ENCODE measurements around the gene TMEM131.
"Not testable (repeated sequence)": the region's sequence is repeated elsewhere in the genome, so short reads cannot be mapped to it uniquely, and the experiment has no call there.

Gene TMEM131

DNA sequence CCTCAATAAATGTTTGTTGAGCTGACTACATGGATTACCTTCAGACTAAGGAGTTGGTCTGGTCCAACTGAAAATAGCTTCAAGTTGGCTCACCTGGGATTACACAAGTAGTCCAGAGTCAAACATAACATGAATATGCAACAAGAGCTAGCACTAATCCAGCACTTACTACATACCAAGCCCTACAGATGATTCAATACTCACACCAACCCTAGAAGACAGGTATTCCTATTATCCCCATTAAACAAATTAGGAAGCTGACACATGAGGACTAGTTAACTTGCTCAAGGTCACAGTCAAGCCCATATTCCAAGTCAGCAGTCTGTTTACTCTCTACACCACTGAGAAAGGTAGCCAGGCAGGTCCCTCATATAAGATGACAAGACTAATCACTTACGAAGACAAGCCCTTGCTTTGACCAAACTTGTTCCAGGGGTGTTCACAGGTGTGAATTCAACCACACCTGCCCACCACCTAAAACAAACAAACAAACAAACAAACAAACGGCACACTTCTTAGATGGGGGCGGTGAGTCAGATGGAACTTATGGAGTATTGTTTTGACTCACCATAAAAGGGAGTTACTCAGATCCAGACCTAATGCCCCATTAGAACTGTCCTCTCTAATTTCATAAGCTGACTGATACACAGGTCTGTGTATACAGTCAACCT lies 29.1 kb downstream of the TMEM131 start:
- DNase-seq (ENCODE audit: insufficient read length, low spot score) (no peak), FAIRE-seq (no peak)
- TF ChIP-seq, protein P1, sequence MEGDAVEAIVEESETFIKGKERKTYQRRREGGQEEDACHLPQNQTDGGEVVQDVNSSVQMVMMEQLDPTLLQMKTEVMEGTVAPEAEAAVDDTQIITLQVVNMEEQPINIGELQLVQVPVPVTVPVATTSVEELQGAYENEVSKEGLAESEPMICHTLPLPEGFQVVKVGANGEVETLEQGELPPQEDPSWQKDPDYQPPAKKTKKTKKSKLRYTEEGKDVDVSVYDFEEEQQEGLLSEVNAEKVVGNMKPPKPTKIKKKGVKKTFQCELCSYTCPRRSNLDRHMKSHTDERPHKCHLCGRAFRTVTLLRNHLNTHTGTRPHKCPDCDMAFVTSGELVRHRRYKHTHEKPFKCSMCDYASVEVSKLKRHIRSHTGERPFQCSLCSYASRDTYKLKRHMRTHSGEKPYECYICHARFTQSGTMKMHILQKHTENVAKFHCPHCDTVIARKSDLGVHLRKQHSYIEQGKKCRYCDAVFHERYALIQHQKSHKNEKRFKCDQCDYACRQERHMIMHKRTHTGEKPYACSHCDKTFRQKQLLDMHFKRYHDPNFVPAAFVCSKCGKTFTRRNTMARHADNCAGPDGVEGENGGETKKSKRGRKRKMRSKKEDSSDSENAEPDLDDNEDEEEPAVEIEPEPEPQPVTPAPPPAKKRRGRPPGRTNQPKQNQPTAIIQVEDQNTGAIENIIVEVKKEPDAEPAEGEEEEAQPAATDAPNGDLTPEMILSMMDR (IDR thresholded peaks at IDR 0.05; ENCODE audit: insufficient read depth, missing control alignments) = no peak

DNA sequence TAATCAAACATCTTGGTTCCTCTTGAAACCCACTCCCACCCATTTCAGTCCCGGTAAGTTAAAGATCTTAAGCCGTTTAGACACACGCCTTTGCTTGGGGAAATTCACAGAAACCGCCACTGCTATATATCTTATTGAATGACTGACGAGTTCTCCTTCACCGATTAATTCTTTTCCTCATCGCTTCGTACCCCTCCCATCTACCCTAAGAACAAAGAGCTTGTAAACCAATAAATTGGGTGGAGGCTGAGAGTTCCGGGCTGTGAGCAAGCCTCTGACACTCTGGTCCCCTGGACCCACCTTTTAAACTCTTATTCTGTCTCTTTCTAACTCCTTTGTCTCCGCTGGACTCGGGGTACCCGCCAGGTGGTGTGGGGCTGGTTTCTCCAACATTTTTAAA lies 30.6 kb downstream of the TMEM131 start:
- FAIRE-seq (no peak), DNase-seq (ENCODE audit: insufficient read length, low spot score) (no peak)
- TF ChIP-seq, protein P1 (IDR thresholded peaks at IDR 0.05; ENCODE audit: insufficient read depth, missing control alignments) = no peak

DNA sequence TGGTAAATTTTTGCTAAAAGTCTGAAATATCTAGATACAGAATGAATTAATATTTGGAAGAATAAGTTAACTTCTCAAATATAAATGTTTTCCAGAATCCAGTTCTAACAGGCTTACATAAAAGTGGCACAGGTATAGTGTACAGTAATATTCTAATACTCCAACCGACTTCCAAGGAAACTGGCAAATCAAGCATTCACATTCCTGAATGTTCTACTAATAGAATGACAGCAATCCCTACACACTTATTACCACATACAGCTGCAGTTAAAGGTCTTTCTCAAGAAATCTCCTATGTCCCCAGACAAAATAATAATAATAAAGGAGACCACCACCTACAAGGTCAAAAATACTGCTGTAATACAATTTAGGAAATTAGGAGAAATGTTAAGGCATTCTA lies 31.9 kb downstream of the TMEM131 start:
- no peak for DNase-seq (ENCODE audit: insufficient read length, low spot score)
- TF ChIP-seq, protein P1 (IDR thresholded peaks at IDR 0.05; ENCODE audit: insufficient read depth, missing control alignments) = no peak
- FAIRE-seq = no peak

DNA sequence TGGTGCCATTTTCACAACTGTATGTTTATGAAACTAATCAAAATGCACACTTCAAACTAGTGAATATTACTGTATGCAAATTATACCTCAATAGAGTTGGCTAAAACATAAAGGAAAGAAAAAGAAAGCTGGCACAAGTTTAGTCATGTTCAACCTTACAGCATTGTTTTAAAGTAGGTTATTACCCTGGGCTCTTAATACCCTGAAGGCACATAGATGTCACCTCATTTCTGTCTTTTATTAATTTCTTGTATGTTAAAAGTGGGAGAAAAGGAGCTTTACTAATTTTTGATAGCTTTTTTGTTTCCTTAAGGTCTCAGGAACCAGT lies 32.7 kb downstream of the TMEM131 start:
- FAIRE-seq (no peak), DNase-seq (ENCODE audit: insufficient read length, low spot score) (no peak)
- TF ChIP-seq, protein P1 (IDR thresholded peaks at IDR 0.05; ENCODE audit: insufficient read depth, missing control alignments) = no peak

DNA sequence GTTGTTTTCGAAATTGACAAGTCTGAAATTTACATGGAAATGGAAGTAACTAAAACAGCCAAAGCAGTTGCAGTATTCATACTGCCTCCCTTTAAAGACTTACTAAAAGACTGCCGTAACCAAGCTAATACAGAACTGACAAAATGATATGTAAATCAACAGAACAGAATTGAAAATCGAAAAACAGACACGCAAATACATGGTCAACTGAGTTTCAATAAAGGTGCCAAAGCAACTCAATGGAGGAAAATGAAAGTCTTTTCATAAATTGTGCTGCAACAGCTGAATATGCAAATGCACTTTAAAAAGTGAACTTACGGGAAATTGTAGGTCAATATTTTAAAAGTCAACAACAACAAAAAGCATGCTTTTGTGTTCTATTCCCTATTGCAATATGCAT lies 34.2 kb downstream of the TMEM131 start:
- TF ChIP-seq, protein P1 (IDR thresholded peaks at IDR 0.05; ENCODE audit: insufficient read depth, missing control alignments) = no peak
- DNase-seq (ENCODE audit: insufficient read length, low spot score) = no peak
- FAIRE-seq = no peak

DNA sequence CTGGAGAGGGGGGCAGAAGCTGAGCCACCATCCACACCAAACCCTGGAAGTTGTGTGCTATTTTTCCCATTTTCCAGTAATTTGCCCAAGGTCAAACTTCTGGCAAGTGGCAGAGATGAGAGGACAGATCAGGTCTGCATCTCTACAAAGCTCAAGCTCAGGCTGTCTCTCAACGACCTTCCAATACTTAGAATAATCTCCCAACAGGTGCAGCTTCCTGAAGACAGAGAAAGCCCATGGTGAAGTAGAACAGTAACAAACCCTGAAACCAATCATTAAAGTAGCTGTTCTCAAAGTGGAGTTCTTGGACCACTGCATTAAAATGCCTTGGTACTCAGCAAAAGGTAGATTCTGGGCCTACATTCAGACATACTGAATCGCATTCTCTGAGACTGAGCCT lies 37.6 kb downstream of the TMEM131 start:
- FAIRE-seq (no peak), DNase-seq (ENCODE audit: insufficient read length, low spot score) (no peak)
- TF ChIP-seq, protein P1 (IDR thresholded peaks at IDR 0.05; ENCODE audit: insufficient read depth, missing control alignments) = no peak

DNA sequence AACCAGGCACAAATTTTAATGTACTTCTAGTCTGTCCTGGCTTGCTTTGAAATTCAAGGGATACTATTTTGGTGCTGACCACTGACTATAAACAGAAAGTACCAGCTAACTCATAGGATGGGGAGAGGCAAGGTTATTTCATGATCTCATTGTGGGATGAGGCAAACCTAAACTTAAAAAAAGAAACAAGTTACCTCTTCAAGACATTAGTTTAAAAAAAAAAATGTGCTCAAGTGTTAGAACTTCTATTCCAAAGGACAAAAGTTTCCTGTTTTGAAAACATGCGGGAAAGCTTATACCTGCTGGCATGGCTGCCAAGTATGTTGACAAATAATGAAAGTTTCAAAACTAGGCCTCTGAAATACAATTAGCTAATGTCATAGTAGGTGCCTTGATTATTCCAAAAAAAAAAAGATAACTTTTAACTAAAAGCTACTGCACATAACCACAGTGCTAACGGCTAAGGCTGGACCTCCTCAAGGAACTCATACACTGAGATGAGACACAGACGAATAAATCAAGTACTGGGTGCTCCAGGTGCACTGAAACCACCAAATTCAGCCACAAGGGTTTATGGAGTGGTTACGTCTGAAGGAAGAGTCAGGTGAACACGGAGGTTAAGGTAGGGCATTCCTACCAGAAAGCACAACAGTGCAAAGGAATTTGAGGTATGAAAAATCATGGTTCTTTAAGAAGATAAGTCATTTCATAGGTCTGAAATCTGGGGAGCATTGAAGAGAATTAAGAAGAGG lies 38.1 kb downstream of the TMEM131 start:
- FAIRE-seq = no peak
- TF ChIP-seq, protein P1 (IDR thresholded peaks at IDR 0.05; ENCODE audit: insufficient read depth, missing control alignments) = no peak
- DNase-seq (ENCODE audit: insufficient read length, low spot score) = no peak

DNA sequence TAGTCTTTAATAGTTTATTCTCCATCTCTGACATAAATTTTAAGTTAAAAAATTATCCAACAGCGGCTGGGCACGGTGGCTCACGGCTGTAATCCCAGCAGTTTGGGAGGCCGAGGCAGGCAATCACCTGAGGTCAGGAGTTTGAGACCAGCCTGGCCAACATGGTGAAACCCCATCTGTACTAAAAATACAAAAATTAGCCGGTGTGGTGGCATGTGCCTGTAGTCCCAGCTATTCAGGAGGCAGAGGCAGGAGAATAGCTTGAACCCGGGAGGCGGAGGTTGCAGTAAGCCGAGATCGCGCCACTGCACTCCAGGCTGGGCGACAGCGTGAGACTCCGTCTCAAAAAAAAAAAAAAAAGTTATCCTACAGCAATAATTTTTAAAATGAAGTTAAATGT lies 39.0 kb downstream of the TMEM131 start:
- DNase-seq (ENCODE audit: insufficient read length, low spot score); FAIRE-seq: not testable (repeated sequence)

Data from D721Med (cell line).